GM21381 (cell line): ENCODE data around the gene AGPAT1.
"Not testable (repeated sequence)": the region's sequence is repeated elsewhere in the genome, so short reads cannot be mapped to it uniquely, and the experiment has no call there.

Source experiments
- ATAC-seq: cut with Tn5 transposase; IDR thresholded peaks from one replicate; pipeline ENCODE4 v1.9.1; 2021; ENCODE audit warnings: mild to moderate bottlenecking, moderate library complexity; ENCODE audit not compliant: unreplicated experiment

Gene AGPAT1

DNA sequence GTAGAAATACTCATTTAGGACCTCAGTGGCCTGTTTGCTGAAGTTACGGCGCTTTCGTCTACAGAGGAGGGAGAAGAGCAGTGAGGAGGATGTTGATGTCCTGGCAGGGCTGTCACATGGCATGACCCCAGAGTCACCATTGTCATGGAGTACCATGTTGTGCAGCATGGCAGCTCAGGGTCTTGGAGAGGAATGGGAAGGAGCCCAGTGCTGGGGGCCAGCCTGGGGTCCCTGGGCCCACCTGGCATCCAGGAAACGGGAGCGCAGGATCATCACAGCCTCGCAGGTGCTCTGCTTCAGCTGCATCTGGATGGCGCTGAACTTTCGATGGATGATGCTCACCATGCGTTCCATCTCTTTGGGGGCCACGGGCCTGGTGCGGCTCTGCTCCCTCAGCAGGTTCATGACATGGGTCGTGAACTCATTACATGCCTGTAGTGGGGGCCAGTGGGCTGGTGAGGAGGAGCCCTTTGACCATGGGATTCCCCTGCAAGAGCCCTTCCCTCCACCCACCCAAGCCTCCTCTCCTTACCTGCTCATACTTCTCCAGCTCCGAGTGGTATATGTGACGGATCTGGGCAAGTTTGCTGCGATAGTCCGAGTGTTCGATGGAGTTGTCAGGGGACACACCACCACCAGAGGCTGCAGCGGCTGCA is 12.0 kb upstream of the AGPAT1 start:
- ATAC-seq: not testable (repeated sequence)

DNA sequence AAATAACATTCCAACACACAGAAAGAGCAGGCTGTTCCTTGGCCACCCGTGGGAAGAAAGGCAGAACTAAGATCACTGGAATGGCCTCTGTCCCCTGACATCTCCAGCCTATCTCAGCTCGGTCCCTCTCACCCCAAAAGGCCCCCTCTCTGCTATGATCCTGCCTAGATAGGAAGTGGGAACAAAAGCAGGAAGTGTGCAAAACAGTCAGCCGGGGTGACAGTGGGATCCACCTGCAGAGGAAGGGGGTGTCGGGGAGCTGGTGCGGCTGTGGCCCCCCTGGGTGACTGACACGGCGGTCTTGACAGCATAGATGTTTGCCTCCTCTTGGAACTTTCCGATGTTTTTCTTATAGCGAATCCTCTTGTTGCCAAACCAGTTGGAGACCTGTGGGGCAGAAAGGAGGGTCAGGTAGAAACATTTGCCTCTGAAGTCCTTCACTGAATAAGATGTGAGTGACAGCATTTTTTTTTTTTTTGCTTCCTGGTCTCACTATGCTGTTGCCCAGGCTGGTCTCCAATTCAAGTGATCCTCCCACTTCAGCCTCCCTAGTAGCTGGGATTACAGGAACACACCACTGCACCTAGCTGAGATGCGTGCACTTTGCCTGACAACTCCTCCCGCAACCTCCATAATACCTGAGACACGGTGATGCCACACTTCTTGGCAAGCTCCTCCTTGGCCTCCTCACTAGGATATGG is 11.3 kb upstream of the AGPAT1 start:
- ATAC-seq: no peak

DNA sequence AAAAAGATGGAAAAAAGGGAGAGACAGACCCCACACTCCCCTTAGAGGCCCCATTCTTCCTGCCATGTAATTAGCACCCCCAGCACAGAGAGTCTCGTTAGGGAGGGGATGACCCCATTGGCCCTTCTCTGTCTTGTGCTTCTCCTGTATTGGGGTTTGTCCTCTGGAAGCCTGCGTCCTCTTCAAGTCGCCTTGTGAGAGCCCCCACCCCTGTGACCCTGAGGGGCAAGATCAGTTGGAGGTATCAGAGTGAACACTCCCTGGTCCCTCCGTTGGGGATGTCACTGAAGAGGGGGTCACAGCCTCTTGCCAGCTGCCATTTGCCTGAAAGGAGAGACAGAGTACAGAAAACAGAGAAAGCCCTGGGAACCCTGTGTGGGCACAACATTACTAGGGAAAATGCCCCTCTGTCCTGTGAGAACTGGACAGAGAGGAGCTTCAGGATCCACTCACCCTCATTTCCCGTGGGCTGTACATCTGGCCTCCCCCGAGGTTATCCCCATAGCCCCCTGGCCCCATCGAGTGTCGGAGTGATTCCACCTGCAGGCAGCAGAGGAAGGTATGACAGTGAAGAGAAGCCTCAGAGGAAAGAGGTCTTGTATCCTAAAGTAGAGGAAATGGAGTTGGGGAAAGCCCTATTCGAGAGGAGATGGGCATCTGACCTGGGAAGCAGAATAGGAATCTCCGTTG is 10.4 kb upstream of the AGPAT1 start:
- ATAC-seq: not testable (repeated sequence)

DNA sequence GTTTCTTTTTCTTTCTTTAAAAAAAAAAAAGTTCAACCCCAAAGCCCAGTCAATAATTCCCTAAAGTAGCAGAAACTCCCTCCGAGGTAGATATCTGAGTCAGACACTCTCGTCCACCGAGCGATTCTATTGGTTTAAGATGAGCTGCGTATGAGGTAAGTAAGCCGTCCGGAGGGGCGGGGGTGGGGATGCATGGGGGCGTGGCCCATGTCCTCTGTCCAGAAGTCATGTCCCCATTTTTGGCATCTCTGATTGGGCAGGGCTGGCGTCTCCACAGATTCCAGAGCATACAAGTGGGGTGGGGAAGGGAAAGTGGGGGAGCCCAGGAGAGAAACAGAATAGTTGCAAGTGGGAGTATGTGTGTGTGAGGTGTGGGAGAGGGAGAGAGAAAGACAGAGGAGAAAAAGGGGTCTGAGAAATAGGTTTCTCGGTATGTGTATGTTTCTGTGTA is 9.8 kb upstream of the AGPAT1 start:
- not testable (repeated sequence) for ATAC-seq

DNA sequence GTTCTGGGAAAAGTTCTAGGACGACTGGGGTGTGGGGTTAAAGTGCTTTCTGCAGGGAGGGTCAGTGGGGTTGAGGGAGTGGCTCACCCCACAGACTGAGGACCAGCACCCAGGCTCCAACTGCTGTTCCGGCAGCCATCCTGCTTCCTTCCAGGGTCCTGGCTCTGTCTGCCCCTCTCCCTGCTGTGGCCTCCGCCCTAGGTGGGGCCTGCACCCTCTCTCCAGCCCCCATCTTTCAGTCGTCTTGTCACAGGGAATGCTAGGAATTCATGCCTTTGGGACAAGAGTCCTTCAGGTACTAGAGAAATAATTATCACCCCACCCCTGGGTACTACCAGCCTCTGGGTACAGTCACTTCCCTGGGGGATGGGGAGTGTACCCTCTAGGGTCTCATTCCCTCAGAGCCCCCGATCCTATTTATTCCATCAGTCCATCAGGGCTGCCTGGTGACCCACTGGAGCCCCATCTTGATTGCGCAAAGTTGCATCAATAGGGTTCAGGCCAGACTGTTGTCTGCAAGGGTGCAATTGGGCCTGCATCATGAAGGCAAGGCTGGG is 8.3 kb upstream of the AGPAT1 start, which contains the start of gene AGER:
Gene AGER, minus strand, starts transcription at position 170 of the 557 bp plus-strand sequence. Its CDS starts 31 bp downstream, at position 139.
- ATAC-seq: no peak

DNA sequence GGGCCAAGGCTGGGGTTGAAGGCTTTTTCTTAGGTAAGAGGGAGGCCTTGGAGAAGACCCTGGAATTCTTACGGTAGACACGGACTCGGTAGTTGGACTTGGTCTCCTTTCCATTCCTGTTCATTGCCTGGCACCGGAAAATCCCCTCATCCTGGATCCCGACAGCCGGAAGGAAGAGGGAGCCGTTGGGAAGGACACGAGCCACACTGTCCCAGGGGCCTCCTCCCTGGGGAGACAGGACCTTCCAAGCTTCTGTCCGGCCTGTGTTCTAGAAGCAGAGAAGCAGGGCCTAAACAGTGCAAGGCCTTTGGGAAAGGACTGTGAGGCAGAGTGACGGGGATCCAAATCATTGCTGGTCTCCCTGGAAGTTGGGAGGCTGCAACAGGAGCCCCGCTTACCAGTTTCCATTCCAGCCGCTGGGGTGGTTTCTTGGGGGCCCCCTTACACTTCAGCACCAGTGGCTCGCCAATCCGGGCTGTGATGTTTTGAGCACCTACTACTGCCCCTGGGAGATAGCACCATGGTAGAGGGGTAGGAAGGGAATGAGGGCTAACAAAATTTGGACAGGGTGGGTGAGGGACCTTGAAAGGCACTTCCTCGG is 7.7 kb upstream of the AGPAT1 start:
- no peak for ATAC-seq

DNA sequence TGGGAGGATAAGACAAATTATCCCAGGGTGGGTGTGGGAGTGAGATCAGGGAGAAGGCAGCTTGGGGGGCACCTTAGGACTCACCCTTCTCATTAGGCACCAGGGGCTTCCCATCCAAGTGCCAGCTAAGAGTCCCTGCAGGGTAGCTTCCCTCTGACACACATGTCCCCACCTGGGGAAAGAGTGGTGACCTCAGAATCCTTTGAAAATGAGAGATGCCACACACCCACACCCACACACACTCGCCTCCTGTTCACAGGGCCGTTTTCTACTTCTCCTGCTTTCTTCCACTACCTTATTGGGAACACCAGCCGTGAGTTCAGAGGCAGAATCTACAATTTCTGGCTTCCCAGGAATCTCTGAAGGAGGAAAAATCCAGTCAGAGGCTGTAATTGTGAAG is 7.1 kb upstream of the AGPAT1 start:
- ATAC-seq: no peak

DNA sequence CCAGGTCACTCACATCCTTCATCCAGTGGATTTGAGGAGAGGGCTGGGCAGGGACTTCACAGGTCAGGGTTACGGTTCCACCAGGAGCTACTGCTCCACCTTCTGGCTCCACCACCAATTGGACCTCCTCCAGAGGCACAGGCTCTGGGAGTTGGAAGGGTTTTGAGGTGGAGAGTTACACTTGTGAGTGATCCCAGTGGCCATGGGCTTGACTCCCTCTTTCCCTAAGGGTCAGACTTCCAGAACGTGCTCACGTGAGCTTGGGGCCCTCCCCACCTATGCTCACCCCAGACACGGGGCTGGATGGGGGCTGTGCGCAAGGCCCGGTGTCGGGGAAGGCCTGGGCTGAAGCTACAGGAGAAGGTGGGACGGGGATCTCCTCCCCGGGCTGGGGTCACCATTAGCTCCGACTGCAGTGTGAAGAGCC is 6.7 kb upstream of the AGPAT1 start:
- ATAC-seq: no peak

DNA sequence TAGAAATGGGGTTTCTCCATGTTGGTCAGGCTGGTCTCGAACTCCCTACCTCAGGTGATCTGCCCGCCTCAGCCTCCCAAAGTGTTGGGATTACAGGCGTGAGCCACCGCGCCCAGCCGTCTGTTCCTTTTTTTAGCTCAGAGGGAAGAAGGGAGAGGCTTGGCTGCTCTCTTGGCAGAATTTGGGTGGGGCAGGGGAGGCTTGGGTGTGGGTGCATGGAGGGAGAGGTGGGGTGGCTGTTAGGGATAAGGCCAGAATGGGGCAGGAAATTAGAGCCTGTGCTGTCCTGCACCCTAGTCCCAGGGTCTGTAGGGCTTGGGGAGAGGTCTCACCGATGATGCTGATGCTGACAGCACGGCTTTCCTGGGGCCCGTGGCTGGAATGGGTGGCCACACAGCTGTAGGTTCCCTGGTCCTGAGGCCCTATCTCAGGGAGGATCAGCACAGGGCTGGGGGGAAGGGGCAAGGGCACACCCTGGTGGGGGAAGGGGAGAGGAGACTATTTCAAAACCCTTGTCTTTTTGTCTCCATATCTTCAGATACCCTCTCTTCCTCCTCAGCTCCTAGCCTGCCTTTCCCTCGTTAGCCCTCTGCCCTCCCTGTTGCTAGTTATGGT is 6.1 kb upstream of the AGPAT1 start:
- ATAC-seq: no peak

DNA sequence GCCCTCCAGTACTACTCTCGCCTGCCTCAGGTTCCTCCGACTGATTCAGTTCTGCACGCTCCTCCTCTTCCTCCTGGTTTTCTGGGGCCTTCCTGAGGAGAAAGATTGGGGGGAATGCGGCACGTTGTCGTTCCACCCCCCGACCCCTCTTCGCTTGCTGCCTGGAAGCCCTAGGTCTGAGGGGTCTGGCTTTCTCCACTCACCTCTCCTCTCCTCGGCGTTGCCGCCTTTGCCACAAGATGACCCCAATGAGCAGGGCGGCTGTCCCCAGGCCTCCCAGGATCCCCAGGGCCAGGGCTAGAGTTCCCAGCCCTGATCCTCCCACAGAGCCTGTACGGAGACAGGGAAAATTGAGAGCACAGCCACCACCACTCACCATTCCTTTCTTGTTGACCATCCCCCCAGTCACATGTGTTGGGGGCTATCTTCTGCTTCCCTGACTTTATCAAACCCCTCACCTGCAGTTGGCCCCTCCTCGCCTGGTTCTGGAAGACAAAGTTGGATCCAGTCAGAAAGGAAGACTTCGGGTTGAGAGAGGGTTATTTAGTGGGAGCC is 5.3 kb upstream of the AGPAT1 start:
- no peak for ATAC-seq

DNA sequence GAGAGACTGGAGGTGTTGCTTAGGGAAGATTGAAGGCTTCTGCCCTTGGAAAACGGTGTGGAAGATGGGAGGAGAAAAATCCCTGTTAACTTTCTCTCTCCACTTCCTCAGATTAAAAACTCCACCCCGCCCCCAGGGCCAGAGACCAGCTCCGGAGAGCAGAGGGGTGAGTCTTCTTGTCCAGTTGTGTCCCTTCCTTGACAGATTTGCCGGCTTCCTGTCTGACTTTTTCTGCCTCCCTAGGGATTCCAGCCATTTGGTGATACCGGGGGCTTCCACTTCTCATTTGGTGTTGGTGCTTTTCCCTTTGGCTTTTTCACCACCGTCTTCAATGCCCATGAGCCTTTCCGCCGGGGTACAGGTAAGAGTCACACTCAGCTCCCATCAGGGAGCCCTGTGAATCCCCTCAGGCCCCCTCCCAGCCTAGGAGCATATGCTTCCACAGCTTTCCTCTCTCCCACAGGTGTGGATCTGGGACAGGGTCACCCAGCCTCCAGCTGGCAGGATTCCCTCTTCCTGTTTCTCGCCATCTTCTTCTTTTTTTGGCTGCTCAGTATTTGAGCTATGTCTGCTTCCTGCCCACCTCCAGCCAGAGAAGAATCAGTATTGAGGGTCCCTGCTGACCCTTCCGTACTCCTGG is 4.0 kb upstream of the AGPAT1 start:
- no peak for ATAC-seq

DNA sequence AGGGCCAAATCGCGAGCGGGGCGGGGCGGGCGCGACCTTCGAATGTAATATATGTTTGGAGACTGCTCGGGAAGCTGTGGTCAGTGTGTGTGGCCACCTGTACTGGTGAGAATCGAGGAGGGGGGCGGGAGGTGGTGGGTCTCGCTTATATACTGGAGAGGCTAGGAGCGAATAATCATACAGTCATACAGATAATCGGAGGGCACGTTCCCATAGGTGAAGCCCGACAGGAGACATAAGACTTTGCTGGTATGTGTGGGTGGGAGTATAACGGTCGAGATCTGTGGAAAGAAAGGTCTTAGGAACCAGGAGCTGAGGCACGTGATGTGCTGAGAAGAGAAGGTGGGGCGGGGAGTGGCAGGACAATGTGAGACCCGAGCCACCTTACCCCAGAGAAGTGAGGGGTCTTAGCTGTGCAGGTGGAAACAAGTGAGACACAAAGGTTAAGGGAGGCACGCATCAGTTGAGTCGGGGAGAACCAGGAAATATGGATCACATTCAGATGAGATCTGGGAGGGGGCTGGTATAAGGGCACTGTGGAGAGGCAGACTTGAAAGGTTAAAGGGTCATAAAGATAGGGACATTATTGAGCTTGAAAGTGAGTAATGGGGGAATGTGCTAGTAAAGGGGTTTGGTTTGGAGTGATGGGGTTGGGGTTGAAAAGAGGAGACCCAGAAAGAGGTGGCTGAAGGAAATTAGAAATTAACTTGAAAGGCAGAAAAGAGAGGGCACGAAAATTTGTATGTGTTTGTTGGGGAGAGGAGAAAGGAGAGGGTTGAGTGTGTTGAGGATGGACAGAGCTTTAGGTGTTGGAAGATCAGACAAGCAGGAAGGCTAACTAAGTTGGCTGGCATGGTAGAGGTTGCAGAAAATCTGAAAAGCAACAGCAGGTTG is 2.9 kb upstream of the AGPAT1 start:
- ATAC-seq: no peak

DNA sequence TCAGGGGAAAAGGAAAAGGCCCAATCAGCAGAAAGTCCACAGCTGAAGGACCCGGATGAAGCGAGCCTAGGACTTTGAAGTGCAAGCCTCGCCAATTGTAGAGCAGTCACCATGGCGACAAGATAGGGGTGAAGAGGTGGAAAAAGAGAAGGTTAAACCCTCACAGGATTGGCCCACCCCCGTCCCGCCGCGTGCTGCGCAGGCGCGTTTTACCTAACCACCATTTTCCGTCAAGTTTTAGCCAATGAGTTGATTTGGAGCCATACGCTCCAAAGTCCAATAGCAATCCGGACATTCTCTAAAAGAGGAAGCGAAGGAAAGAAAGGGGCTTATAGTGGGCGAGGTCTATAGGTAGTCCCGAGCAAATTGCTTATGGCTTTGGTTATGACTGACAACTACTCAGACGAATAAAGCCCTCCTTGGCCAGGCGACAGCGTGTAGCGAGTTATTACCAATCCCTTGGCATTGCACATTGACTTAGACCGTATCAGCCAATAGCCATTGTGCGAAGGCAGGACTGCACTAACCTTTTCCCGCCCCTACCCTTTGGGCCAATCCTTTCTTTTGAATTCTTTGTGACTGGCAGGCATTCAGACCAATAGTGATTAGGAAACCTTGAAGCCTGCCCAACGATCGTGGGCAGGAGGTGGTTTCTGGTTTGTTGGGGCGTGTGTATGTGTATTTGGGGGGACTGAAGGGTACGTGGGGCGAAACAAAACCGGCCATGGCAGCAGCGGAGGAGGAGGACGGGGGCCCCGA is 2.1 kb upstream of the AGPAT1 start, which contains the start of gene RNF5:
Gene RNF5, plus strand, starts transcription at position 618 of the 759 bp plus-strand sequence. Its CDS starts 107 bp downstream, at position 725.
- ATAC-seq: peak; percentile 79

DNA sequence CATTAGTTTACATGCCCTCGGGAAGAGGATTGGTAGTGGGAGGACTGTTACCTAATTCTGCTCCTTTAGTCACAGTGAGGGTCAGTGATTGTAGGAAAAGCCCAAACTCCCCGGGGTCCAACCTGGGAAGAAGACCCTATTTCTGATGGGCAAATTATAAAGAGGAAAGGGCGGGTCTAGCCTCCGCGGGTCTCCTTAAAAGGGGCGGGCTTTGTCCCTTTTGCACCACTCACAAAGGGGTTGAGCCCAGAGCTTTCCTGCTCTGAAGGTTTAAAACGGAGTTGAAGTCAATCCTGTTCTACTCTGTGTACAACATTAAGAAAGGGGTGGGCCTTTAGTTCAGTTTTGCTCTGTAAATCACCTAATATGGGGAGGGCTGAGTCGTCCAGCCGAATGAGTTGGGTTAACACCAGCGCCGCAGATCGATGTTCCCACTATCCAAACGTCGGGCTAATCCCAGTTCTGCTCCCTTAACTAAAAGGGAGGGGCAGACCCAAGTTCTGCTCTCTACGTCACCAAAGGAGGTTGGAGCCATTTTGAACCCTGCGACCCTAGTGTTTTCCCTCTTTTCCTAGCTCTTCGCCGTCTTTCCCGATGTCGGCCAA is 1.4 kb upstream of the AGPAT1 start:
- ATAC-seq: peak; percentile 1

DNA sequence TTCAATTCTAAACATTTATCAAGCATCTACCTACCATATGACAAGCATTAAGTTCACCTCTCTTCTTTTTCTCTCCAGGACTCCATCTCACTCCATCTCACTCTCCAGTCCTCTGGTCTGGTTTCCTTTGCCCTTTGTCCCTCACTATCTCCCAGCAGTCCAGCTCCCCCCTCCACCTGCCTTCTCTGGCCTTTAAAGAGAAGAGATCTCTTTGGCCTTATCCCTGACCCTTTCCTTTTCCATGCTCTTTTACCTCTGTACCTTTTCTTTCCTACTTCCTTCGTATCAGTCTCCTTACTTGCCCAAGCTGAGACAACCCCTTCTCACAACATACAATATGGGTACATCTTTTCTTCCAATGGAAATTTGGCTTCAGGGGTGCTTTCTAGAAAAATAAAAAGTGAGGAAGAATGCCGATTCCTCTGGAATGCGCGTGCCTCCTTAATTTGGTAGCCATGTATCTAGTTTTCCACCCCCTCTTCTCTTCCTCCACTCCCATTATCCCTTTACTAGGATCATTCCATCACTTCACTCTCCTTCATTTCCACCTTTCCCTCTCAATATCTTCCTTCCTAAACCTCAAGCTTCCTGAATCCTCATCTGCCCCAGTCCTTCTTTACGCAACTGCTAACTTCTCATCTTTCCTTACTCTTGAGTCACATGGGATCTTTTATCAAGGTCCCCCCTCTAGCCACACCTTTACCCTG is 745 bp upstream of the AGPAT1 start:
- no peak for ATAC-seq

DNA sequence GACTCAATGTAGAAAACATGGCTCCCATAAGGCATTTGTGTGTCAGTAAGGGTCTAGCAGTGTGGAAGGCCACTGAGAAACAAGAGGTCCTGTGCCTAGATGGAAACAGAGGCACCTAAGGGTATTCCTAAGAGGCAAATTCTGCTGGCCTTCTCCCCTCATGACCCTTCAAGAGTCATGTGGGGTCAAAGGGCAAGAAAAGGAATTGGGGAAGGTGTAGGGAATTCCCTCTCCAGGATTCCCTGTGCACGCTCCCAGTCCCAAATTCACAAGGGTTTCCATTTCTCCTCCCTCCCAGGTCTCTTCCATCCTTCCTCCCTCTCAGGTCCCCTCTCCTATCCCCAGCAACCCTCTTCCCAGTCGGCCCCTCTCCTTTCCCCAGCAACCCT is 568 bp downstream of the AGPAT1 start:
- no peak for ATAC-seq

DNA sequence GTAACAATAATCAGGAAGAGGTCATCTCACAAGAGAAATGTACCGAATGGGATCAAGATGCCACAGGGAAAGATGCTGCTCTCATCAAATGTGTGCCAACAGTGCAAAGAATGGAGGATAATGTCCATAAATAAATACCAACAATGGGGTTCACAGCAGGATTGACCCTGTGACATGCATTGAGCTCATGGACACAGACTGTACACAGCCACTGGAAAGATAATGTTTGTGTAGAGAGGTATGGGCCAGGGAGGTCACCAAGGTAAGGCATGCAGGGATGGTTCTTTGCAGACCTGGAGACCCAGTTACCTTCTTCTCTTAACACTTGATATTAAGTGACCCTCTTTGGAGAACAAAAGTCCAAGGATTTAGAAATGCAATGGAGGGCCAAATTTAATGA is 1.5 kb downstream of the AGPAT1 start:
- no peak for ATAC-seq
